Stimulated activated CD4-positive, alpha-beta T cell treated with anti-CD3 and anti-CD28 coated beads, Interleukin-12 subunit alpha, Interleukin-12 subunit beta, amount 100 ng/mL, for 24 hours (primary cell): ENCODE results near the gene NPM1.
"Not testable (repeated sequence)": the region's sequence is repeated elsewhere in the genome, so short reads cannot be mapped to it uniquely, and the experiment has no call there.

Experiments used
- DNase-seq, 2 experiments: peaks; one replicate each; pipeline ENCODE4 v3.0.0-alpha.2; 2020; ENCODE audit warnings: low read depth in 2 of 2

NPM1 gene

DNA sequence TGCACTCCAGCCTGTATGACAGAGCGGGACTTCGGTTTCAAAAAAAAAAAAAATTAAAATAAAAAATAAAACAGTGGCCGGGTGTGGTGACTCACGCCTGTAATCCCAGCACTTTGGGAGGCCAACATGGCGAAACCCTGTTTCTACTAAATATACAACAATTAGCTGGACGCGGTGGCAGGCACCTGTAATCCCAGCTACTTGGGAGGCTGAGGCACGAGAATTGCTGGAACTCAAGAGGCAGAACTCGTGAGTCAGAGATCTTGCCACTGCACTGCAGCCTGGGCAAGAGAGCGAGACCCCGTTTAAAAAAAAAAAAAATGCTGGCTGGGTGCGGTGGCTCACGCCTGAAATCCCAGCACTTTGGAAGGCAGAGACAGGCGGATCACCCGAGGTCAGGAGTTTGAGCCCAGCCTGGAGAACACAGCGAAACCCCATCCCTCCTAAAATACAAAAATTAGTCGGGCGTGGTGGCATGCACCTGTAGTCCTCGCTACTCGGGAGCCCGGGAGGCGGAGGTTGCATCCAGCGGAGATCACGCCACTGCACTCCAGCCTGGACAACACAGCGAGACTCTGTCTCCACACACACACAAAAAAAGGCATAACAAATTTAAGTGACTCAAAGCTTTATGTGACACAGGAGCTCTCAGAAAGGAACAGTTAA is 1.5 kb upstream of the NPM1 start:
- no peak for DNase-seq

DNA sequence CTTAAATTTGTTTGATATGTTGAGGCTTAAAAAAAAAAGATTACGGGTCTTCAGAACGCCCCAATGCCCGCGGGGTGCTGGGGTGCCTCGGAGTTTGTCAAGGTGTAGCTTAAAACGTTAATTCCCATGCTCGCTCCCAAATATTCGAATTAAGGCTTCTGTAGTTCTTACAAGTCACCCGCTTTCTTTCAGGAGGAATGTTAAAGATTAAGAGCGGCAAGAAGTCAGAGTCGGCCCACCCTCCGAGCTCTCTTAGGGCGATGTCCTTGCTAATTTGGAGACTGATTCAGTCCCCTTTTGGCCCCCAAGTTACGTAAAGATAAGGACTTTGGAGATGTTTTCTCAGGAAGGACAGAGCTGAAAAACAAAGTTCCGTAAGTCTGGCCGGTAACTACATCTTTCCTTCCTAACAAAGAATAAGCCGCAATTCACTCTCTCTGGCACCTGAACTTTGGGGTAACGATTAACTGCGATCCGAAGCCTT is 746 bp upstream of the NPM1 start:
- DNase-seq: no peak

GRCh38 chr5:171387970-171388815 is 544 bp downstream of the NPM1 start:
- DNase-seq: peak; percentile 72 to 82

DNA sequence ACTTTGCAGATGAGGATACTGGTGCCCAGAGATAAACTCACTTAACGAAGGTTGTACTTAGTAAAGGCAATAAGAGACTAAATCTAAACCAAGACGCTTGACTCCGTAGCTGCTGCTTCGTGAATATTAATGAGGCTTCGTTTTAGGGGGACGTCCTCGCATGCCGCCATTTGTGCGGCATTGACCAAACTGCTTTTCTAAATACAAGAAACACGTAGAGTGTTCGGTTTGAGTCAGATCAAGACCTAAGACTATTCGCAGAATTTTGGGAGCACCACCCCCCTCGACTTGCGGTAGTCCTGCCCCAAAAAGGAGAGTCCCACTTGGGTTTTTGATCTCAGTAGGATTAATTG is 1.1 kb downstream of the NPM1 start:
- DNase-seq: peak in 1 of 2 experiments; percentile 32

GRCh38 chr5:171390883-171391677 is 3.4 kb downstream of the NPM1 start:
- no peak for DNase-seq

DNA sequence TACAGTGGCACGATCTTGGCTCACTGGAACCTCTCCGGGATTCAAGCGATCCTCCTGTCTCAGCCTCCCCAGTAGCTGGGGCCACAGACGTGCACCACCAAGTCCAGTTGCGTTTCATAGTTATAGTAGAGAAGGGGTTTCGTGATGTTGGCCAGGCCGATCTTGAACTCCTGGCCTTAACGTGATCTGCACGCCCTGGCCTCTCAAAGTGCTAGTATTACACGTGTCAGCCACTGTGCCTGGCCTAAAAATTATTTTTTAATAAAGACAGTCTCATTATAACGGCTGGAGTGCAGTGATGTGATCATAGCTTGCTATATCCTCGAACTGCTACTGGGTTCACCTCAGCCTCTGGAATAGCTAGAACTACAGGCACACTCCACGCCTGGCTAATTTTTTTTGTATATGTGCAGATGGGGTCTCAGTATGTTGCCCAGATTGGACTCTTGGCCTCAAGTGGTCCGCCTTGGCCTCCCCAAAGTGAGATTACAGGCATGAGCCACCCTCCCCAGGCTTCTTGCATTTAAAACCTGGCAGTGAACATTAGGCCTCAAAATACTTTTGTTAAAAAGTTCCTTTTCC is 4.4 kb downstream of the NPM1 start:
- no peak for DNase-seq

GRCh38 chr5:171392585-171393159 is 5.0 kb downstream of the NPM1 start:
- no peak for DNase-seq

DNA sequence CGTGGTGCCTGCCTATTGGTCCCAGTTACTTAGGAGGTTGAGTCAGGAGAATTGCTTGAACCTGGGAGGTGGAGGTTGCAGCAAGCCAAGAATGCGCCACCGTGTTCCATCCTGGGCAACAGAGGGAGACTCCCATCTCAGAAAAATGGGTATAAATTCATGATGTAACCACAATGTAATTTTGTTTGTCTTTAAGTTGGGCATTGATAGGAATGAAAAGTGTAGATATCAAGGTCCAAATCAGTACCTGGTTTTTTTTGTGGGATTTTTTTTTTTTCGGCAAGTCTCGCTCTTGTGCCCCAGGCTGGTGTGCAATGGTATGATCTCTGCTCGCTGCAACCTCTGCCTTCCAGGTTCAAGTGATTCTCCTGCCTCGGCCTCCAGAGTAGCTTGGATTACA is 7.4 kb downstream of the NPM1 start:
- no peak for DNase-seq

- not testable (repeated sequence) for DNase-seq
These were observed 8.9 kb downstream of the NPM1 start for GRCh38 chr5:171396583-171396982.

DNA sequence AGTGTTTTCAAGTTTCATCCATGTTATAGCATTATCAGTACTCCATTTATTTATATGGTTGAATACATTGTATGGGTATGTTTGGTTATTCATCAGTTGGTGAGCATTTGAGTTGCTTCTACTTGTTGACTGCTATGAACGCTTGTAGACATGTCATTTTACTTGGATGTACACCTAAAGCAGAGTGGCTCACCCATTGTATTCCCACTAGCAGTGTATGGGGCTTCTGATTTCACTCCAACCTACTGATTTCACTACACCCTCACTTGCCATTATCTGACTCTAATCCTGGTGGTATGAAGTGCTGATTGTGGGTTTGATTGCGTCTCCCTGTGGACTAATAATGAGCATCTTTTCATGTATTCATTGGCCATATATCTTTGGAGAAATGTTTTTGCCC is 9.5 kb downstream of the NPM1 start:
- DNase-seq: no peak

DNA sequence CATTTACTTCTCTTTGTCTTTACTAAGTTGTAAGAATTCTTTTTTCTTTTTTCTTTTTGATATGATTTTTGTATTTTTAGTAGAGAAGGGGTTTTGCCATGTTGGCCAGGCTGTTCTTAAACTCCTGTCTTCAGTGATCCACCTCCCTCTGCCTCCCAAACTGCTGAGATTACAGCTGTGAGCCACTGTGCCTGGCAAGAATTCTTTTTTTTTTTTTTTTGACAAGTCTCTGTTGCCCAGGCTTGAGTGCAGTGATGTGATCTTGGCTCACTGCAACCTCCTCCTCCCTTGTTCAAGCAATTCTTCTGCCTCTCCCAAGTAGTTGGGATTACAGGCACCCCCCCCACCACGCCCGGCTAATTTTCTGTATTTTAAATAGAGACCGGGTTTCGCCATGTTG is 9.9 kb downstream of the NPM1 start:
- DNase-seq: no peak

- DNase-seq: not testable (repeated sequence)
These were observed 11.0 kb downstream of the NPM1 start for GRCh38 chr5:171398660-171399059.

DNA sequence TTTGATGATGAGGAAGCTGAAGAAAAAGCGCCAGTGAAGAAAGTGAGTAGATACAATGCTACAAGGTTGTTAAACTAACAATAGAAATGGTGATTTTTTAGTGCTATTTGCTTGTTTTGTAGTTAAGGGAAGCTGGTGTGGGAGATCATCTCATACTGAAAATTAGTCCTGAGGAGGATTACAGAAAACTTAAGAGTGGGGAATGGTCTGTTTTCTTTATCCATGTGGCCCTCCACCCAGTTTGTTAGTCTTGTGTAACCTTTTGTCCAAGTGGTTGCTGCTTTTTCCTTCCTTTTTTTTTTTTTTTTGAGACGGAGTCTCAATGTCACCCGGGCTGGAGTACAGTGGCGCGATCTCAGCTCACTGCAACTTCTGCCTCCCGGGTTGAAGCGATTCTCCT is 12.5 kb downstream of the NPM1 start:
- DNase-seq: no peak

GRCh38 chr5:171401167-171401947 is 13.7 kb downstream of the NPM1 start:
- DNase-seq: no peak

GRCh38 chr5:171402751-171403150 is 15.1 kb downstream of the NPM1 start:
- not testable (repeated sequence) for DNase-seq

DNA sequence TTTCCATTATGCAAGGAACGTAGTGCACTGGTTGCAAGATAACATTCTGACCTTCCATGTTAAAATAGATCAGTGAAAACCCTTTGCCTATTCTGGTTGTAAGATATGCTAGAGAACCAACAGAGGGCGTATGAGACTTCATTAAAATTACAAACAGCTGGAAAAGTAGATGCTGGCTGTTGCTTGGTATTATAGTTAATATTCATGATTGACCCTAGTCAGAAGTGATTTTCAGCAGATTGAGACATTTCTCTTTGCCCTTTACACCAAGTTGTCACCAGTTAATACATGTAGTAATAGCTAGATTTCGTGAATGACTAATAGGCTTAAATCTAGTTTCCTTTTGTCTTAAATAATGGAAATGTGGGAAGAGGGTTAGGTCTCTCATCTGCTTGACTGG is 18.0 kb downstream of the NPM1 start:
- no peak for DNase-seq

DNA sequence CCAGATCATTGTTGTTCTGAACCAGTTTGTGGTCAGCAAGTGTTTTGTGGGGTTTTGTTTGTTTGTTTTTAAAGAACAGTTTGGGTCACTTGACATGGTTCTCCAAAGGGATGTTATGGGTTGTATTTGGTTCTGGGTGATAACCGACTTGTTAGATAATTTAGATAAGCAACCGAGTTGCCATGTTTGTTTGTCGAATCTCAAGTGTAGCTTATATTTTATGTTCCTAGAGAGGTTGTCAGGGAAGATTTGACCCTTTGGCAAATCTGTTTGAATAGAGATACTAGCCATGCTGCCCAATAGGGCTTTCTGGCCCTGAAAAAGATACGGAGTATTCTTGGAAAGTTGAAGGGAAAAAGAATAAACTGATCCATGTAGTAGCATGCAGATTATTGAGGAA is 19.6 kb downstream of the NPM1 start:
- no peak for DNase-seq

DNA sequence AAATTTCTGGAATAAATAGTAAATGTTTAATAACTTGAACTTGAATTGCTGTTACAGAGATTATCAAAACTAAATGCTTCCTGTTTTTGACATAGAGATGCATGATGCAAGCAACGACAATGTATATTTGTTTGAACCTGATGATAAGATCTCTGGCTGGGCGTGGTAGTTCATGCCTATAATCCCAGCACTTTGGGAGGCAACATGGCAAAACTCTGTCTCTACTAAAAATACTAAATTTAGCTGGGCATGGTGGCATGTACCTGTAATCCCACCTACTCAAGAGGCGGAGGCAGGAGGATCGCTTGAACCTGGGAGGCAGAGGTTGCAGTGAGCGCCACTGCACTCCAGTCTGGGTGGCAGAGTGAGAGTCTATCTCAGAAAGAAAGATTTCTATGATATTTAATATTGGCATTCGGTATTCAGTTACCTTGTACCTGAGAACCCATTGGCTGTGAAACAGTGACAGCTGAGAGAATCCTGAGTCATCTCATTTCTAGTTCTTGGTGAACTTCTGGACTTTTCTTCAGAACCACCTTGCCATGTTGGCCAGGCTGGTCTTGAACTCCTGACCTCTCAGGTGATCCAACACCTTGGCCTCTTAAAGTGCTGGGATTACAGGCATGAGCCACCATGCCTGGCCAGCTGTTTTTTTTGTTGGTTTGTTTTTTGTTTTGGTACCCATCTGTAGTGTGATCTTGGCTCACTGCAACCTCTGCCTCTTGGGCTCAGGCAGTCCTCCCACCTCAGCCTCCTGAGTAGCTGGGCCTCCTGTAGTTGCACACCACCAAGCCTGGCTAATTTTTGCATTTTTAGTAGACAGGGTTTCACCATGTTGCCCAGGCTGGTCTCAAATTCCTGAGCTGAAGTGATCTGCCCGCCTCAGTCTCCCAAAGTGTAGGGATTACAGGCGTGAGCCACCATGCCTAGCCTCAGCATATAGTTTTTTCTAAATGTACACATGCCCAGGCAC is 21.8 kb downstream of the NPM1 start:
- no peak for DNase-seq

GRCh38 chr5:171410181-171410580 is 22.5 kb downstream of the NPM1 start:
- no peak for DNase-seq

DNA sequence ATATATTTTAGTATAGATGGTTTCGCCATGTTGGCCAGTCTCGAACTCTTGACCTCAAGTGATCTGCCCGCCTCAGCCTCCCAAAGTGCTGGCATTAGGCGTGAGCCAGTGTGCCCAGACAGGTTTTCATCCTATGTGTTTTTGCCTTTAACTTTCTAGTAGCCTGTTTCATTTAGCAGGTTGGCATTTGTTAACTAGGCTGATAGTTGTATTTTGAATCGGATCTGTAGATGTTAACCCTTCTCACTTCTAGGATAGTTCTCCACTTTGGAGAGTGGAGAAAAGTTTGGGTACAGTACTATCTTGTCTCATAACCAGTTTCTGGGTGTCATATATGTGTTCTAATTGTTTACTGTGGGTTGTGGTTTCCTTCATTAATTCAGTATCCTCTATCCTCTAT is 24.5 kb downstream of the NPM1 start:
- no peak for DNase-seq
